GM18861 (cell line): ENCODE results near the gene UCP3.
A peak's percentile ranks its signal among the peaks of the same experiment; 100 is the strongest.

ENCODE experiments used
- ATAC-seq: cut with Tn5 transposase; IDR thresholded peaks from one replicate; pipeline ENCODE4 v1.9.1; 2021; ENCODE audit not compliant: unreplicated experiment

Gene UCP3

GRCh38 chr11:74018331-74019005 lies 9.6 kb upstream of the UCP3 start:
- no peak for ATAC-seq

GRCh38 chr11:74017631-74018030 lies 8.7 kb upstream of the UCP3 start:
- no peak for ATAC-seq

- ATAC-seq, result no peak
Observed at GRCh38 chr11:74015919-74016684, 7.2 kb upstream of the UCP3 start.

GRCh38 chr11:74014880-74015279 lies 6.0 kb upstream of the UCP3 start:
- ATAC-seq, result no peak

GRCh38 chr11:74013141-74013540 lies 4.3 kb upstream of the UCP3 start:
- ATAC-seq, result no peak

- no peak for ATAC-seq
Observed at GRCh38 chr11:74012074-74012809, 3.4 kb upstream of the UCP3 start.

- ATAC-seq, result peak; percentile 89
Observed at GRCh38 chr11:74011360-74012073, 2.6 kb upstream of the UCP3 start.

GRCh38 chr11:74010306-74011300 lies 1.7 kb upstream of the UCP3 start:
- no peak for ATAC-seq

- no peak for ATAC-seq
Observed at GRCh38 chr11:74009675-74010305, 905 bp upstream of the UCP3 start.

- no peak for ATAC-seq
Observed at GRCh38 chr11:74009230-74009547, 304 bp upstream of the UCP3 start.

GRCh38 chr11:74007691-74008372 lies 1.1 kb downstream of the UCP3 start:
- ATAC-seq, result no peak

GRCh38 chr11:74006743-74007304 lies 2.1 kb downstream of the UCP3 start:
- no peak for ATAC-seq

GRCh38 chr11:74005721-74006517 lies 3.0 kb downstream of the UCP3 start:
- ATAC-seq, result no peak

GRCh38 chr11:74004759-74005615 lies 3.9 kb downstream of the UCP3 start:
- no peak for ATAC-seq

GRCh38 chr11:74004046-74004695 lies 4.7 kb downstream of the UCP3 start:
- ATAC-seq, result no peak

- no peak for ATAC-seq
Observed at GRCh38 chr11:74002832-74003231, 6.1 kb downstream of the UCP3 start.
